Measurements from ENCODE around the gene PDIA2.

DNA sequence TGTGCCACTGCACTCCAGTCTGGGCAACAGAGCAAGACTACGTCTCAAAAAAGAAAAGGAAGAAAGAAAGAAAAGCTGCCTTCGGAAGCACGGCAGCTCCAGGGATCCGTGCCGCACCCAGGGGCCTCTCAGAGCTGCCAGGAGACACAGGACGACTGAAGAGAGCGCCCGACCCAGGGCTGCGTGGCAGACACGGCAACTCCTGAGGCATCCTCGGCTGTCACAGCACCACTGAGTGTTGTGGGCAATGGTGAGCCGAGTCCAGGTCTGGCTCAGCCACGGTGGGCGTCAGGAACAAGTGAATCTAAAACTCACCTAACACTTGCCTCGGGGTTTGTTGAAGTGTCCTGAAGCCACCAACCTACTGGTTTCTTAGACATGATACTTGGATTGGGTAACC, 28.8 kb downstream of the PDIA2 start:
- TF ChIP-seq ISL1 (CRISPR knock-in tag; IDR thresholded peaks at IDR 0.05): no peak
- TF ChIP-seq, protein P1, sequence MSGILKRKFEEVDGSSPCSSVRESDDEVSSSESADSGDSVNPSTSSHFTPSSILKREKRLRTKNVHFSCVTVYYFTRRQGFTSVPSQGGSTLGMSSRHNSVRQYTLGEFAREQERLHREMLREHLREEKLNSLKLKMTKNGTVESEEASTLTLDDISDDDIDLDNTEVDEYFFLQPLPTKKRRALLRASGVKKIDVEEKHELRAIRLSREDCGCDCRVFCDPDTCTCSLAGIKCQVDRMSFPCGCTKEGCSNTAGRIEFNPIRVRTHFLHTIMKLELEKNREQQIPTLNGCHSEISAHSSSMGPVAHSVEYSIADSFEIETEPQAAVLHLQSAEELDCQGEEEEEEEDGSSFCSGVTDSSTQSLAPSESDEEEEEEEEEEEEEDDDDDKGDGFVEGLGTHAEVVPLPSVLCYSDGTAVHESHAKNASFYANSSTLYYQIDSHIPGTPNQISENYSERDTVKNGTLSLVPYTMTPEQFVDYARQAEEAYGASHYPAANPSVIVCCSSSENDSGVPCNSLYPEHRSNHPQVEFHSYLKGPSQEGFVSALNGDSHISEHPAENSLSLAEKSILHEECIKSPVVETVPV (CRISPR knock-in tag; IDR thresholded peaks at IDR 0.05): no peak
- TF ChIP-seq, protein P2, sequence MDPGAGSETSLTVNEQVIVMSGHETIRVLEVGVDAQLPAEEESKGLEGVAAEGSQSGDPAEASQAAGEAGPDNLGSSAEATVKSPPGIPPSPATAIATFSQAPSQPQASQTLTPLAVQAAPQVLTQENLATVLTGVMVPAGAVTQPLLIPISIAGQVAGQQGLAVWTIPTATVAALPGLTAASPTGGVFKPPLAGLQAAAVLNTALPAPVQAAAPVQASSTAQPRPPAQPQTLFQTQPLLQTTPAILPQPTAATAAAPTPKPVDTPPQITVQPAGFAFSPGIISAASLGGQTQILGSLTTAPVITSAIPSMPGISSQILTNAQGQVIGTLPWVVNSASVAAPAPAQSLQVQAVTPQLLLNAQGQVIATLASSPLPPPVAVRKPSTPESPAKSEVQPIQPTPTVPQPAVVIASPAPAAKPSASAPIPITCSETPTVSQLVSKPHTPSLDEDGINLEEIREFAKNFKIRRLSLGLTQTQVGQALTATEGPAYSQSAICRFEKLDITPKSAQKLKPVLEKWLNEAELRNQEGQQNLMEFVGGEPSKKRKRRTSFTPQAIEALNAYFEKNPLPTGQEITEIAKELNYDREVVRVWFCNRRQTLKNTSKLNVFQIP (CRISPR knock-in tag; IDR thresholded peaks at IDR 0.05; ENCODE audit: borderline replicate concordance, low read depth): no peak
- no peak for TF ChIP-seq ZNF565 (CRISPR knock-in tag; conservative IDR thresholded peaks at IDR 0.05; ENCODE audit: low read depth)
- no peak for TF ChIP-seq ESRRG (CRISPR knock-in tag; IDR thresholded peaks at IDR 0.05)
- TF ChIP-seq OSR1 (CRISPR knock-in tag; IDR thresholded peaks at IDR 0.05): no peak
- TF ChIP-seq RARB (CRISPR knock-in tag; IDR thresholded peaks at IDR 0.05): no peak

Data from SK-N-SH treated with all-trans-retinoic acid at 6 μM for 48 hours (cell line).